Stimulated activated CD4-positive, alpha-beta T cell treated with anti-CD3 and anti-CD28 coated beads, Interleukin-15, amount 100 ng/mL, for 1 hour (primary cell): Measurements from ENCODE around the gene ARHGEF4.

Experiments used
- DNase-seq, 2 donors: peaks; one replicate each; pipeline ENCODE4 v3.0.0-alpha.2; 2020; ENCODE audit warnings: low read depth in 1 of 2, low spot score in 1 of 2

Gene ARHGEF4

GRCh38 chr2:130915149-130915548 lies 78.4 kb downstream of the ARHGEF4 start:
- no peak for DNase-seq

DNA sequence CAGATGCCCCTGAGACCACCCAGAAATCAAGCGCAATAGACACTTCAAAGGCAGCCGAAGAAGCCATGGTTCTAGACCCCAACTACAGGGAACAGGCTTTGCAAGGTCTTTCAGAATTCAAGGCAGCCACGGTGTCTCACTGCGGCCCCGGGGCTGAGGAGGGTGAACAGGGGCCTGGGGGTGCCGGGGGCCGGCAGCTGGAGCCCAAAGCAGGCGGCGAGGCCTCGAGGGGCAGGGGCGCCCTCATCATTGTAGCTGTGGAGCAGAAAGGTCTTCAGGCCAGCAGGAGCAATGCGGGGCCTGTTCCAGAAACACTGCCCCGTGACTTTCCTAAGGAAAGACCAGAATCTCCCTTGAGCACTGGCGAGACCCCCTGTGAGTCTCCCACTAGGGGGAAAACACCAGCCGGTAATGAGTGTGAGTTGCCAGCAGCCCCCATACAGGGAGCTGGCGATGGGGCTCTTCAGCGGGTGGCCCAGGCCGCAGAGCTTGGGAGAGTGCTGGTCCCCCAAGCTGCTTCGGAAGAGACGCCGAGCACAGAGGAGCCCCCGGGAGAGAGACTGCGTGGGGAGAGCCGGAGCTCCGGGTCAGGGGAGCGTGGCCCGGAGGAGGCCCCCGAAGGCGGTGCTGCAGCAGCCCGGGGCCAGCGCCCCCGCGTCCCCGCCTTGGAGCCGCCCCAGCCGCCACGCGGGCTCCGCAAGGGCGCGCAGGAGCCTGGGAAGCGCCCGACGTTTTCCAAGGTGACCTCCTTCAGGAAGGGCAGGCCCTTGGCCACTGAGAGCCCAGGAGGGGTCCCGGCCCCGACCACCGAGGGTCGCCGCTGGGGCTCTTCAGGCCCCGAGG lies 79.1 kb downstream of the ARHGEF4 start:
- DNase-seq = no peak

- DNase-seq = no peak
These were observed 79.7 kb downstream of the ARHGEF4 start for GRCh38 chr2:130916438-130916705.

GRCh38 chr2:130917006-130917688 lies 80.4 kb downstream of the ARHGEF4 start:
- DNase-seq = no peak

- DNase-seq = no peak
These were observed 81.7 kb downstream of the ARHGEF4 start for GRCh38 chr2:130918393-130918792.

- DNase-seq = peak; percentile 22 to 40
These were observed 83.9 kb downstream of the ARHGEF4 start for GRCh38 chr2:130920415-130921163.

GRCh38 chr2:130921164-130921476 lies 84.4 kb downstream of the ARHGEF4 start:
- no peak for DNase-seq

- DNase-seq = no peak
These were observed 85.7 kb downstream of the ARHGEF4 start for GRCh38 chr2:130922417-130922816.

GRCh38 chr2:130928385-130928784 lies 91.7 kb downstream of the ARHGEF4 start:
- no peak for DNase-seq

- no peak for DNase-seq
These were observed 94.3 kb downstream of the ARHGEF4 start for GRCh38 chr2:130930740-130931659.

DNA sequence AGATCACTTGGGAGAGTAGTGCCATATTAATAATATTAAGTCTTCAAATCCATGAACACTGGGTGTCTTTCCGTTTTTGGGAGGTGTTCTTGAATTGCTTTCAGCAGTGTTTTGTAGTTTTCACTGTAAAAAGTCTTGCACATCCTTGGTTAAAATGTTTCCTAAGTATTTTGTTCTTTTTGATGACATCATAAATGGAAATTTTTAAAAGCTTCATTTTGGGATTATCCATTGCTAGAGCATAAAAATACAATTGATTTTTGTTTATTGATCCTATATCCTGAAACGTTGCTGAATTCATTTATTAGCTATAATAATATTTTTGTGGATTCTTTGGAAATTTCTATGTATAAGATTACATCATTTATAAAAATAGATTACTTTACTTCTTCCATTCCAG lies 96.8 kb downstream of the ARHGEF4 start:
- no peak for DNase-seq

DNA sequence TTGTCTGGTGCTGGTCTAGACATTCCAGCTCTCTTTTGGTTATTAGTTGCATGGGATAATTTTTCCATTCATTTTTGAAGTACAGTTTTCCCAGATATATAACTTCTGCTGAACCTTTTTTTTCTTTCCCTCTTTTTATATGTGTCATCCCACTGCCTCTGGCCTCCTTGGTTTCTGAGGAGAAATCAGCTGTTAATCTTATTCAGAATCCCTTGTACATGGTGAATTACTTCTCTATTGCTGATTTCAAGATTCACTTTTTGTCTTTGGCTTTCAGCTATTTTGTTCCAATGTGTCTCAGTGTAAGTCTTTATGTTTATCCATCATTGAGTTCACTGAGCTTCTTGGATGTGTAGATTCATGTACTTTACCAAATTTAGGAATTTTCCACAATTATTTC lies 99.7 kb downstream of the ARHGEF4 start:
- DNase-seq = no peak

DNA sequence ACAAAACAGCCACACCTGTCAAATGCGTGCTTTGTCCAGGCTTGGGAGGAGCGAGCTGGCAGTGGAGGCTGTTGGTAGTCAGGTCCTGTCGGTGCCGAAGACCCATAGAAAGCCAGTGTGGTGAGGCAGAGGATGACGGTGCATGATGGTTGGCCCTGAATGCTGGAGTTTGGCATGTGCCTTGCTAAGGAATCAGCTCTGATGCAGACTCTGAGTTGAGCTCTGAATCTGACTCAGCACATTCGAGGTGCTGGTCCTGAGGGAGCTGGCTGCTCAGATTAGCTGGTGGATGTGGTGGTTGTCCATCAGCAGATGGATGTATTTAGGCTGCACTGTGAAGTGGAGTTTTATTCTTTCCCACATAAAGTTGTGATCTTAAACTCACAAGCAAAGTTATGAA lies 111.3 kb downstream of the ARHGEF4 start:
- DNase-seq = no peak

DNA sequence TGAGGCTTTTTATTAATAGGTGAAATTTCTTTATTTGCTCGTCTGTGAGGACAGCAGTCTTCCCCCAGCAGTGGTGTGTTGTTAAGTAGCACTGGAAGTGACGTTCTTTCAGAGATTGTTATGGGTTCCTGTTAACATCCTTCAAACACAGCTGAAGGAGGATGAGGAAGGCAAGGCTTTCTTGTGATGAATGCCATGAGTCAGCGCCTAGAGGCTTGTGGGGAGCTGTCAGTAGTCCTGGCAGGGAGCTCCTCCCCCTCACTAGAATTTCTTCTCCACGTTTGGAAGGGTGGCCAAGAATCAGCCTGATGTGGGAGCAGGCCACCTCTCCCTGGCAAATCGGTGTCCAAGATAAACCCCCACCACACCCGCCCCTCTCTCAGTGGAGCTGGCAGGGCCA lies 113.2 kb downstream of the ARHGEF4 start:
- DNase-seq = no peak

- no peak for DNase-seq
These were observed 114.3 kb downstream of the ARHGEF4 start for GRCh38 chr2:130951018-130951417.

DNA sequence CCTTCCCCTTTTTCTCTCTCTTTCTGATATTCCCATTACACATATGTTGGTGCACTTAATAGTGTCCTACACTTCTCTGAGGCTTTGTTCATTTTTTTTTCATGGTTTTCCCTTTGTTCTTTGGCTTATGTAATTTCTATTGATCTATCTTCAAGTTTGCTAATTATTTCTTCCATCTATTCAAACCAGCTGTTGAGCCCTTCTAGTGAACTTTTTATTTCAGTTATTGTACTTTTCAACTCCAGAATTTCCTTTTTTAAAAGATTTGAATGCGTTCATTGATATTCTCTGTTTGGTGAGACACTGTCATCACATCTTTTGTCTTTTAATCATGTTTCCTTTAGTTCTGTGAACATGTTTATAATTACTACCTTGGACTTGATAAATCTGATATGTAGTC lies 118.2 kb downstream of the ARHGEF4 start:
- no peak for DNase-seq

GRCh38 chr2:130957915-130958314 lies 121.2 kb downstream of the ARHGEF4 start:
- no peak for DNase-seq

DNA sequence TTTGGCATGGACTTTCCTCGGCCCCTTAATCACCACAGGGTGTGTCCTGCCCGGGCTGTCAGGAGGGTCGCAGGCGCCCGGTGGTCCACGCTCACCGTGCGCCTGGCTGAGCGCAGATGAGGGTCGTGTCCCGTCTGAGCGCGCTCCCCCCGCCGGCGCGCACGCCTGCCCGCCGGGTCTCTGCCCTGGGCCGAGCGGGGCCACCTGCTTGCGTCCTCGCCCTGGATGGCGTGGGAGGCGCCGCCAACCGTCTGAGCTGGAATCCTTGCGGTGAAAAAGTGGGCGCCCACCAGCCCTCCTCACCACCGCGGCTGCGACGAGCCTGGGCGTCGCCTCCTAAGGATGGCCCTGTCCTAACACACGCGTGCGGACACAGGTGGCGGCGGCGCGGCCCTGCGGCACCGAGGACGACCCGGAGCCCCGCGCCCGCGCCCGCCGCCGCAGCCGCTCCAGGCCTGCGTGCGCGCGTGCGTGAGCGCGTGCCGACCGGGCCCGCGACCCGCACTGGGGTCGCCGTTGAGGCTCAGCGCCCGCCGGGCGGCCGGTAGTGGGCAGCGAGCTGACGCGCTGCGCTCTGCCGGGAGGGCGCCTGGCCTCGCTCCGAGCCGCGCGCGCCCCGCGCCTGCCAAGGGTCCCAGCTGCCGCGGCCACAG lies 126.6 kb downstream of the ARHGEF4 start:
- DNase-seq = no peak

- no peak for DNase-seq
These were observed 127.4 kb downstream of the ARHGEF4 start for GRCh38 chr2:130963849-130964793.

GRCh38 chr2:130964931-130965330 lies 128.2 kb downstream of the ARHGEF4 start:
- no peak for DNase-seq
